Measurements from ENCODE around the gene TRAK2. TPM values are rescaled to one million over a fixed set of nuclear protein-coding genes. Genes with fewer than 3 reads are reported as not detected.

The TRAK2 gene
- total and polyA plus RNA-seq, 2 donors (not counting 1 experiment from before 2014, with no cell fraction given) = 16.9 to 21.6 TPM

DNA sequence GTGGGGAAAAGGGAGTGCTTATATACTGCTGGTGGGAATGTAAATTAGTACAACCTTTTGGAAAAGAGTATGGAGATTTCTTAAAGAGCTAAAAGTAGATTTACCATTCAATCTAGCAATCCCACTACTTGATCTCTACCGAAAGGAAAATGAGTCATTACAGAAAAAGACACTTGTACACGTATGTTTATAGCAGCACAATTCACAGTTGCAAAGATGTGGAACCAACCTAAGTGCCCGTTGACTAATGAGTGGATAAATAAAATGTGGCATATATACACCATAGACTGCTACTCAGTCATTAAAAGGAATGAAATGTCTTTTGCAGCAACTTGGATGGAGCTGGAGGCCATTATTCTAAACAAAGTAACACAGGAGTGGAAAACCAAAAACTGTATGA lies 123.6 kb downstream of the TRAK2 start:
- H3K4me1 Mint-ChIP-seq = no peaks in the 10 kb centered on the region

More for the DNA sequence above, 123.6 kb downstream of the TRAK2 start:
- TF ChIP-seq EZH2 (IDR thresholded peaks at IDR 0.05; ENCODE audit: borderline replicate concordance, insufficient read depth, low read depth, low read length, poor library complexity, severe bottlenecking) = no peak
- TF ChIP-seq CTCF (IDR thresholded peaks at IDR 0.05) = no peak
- no peaks in the 10 kb centered on the region for H3K27me3 Mint-ChIP-seq
- Histone ChIP-seq H3K4me1 (ENCODE audit: control insufficient read depth in 2 of 2, insufficient read depth in 2 of 2, low read length in 2 of 2) (no peaks in the 10 kb centered on the region), H3K79me2 (ENCODE audit: control insufficient read depth, insufficient read depth, low read length) (no peaks in the 10 kb centered on the region), H3K27ac (ENCODE audit: low read length in 2 of 2) (no peak overlapping the region), H3K9me3 (ENCODE audit: control extremely low read depth in 1 of 3, control insufficient read depth in 2 of 3, insufficient read depth in 1 of 3, low read length in 2 of 3) (peaks cover 0 to 15% (median 7%) of the 10 kb centered on the region in 3 donors), H3K9ac (ENCODE audit: low read length) (no peak overlapping the region), H3K4me3 (ENCODE audit: control extremely low read depth in 1 of 5, extremely low read depth in 1 of 5, insufficient read depth in 1 of 5, low read depth in 2 of 5, low read length in 4 of 5) (no peak overlapping the region), H4K20me1 (ENCODE audit: control insufficient read depth, insufficient read depth, low read length, poor library complexity, severe bottlenecking) (no peaks in the 10 kb centered on the region), H3K4me2 (replicated peaks; ENCODE audit: low read depth, low read length, poor library complexity, severe bottlenecking) (no peak overlapping the region), H3K36me3 (replicated peaks in 1 of 2; ENCODE audit: control extremely low read depth in 1 of 2, control insufficient read depth in 1 of 2, extremely low read depth in 1 of 2, insufficient read depth in 2 of 2, low read length in 1 of 2) (no peaks in the 10 kb centered on the region), H3K27me3 (replicated peaks in 1 of 4; ENCODE audit: control extremely low read depth in 1 of 4, control insufficient read depth in 3 of 4, insufficient read depth in 4 of 4, low read length in 3 of 4) (no peaks in the 10 kb centered on the region), H2AFZ (ENCODE audit: insufficient read depth, low read depth, low read length, poor library complexity, severe bottlenecking) (no peak overlapping the region)
- CTCF ChIA-PET = no interaction called here
- DNase-seq = no peak
- intact Hi-C loops (cut with micrococcal nuclease) = loop anchor here (5.0 kb wide), 1 partner anchor 1765 kb away; no protein-coding TSS in a partner anchor
- POLR2A ChIA-PET = no interaction called here
- H3K27ac Mint-ChIP-seq = no peak overlapping the region
- H3K4me3 Mint-ChIP-seq = no peak overlapping the region
- H3K9me3 Mint-ChIP-seq (ENCODE audit: insufficient read depth) = peaks cover 11% of the 10 kb centered on the region
- ATAC-seq (ENCODE audit: low read depth) = no peak
- no CpG with 5 or more reads among the region's 3 CpGs for WGBS (ENCODE audit: insufficient coverage)

Small RNAs within 50 kb of the gene (small RNA-seq; reads per million reads assigned to genes)
- gene RF00019 (ENCODE audit: insufficient read length, low read depth, low replicate concordance) = not detected

Other genes with a start within 250 kb of the TRAK2 start
- 120 and 131 TPM in 2 replicates for gene CASP8, start 190.9 kb downstream of the TRAK2 start, total RNA-seq
- 76.7 and 107 TPM in 2 replicates for gene CASP8, start 190.9 kb downstream of the TRAK2 start, polyA plus RNA-seq
- gene FLACC1, start 94.1 kb downstream of the TRAK2 start, total RNA-seq = 5.0 and 5.1 TPM in 2 replicates
- gene FLACC1, start 94.1 kb downstream of the TRAK2 start, polyA plus RNA-seq = 1.4 and 1.5 TPM in 2 replicates
- 17.5 and 20.6 TPM in 2 replicates for gene STRADB, start 282 bp upstream of the TRAK2 start, total RNA-seq
- 14.6 and 17.2 TPM in 2 replicates for gene STRADB, start 282 bp upstream of the TRAK2 start, polyA plus RNA-seq
- 3.6 and 4.2 TPM in 2 replicates for gene TMEM237, start 192.0 kb upstream of the TRAK2 start, total RNA-seq
- 0.76 and 2.1 TPM in 2 replicates for gene TMEM237, start 192.0 kb upstream of the TRAK2 start, polyA plus RNA-seq
- gene MPP4, start 247.2 kb upstream of the TRAK2 start, total RNA-seq = not detected in 2 replicates
- gene MPP4, start 247.2 kb upstream of the TRAK2 start, polyA plus RNA-seq = not detected in 2 replicates

Data from B cell (primary cell).